Activated naive CD4-positive, alpha-beta T cell treated with anti-CD3 and anti-CD28 coated beads, Interleukin-2, amount 10 ng/mL, durations not matched to agents 5 hours and 36 hours (primary cell): ENCODE data around the gene WARS2. TPM values are rescaled to one million over a fixed set of nuclear protein-coding genes. Genes with fewer than 3 reads are reported as not detected.

Source experiments
- total RNA-seq, 2 experiments: library from RNA; stranded (reverse); gene quantifications; one replicate each; pipeline ENCODE4 v1.2.3, GENCODE V29; 2021

The WARS2 gene
- 10 to 100 TPM; 10.4 to 11.8 TPM for total RNA-seq

DNA sequence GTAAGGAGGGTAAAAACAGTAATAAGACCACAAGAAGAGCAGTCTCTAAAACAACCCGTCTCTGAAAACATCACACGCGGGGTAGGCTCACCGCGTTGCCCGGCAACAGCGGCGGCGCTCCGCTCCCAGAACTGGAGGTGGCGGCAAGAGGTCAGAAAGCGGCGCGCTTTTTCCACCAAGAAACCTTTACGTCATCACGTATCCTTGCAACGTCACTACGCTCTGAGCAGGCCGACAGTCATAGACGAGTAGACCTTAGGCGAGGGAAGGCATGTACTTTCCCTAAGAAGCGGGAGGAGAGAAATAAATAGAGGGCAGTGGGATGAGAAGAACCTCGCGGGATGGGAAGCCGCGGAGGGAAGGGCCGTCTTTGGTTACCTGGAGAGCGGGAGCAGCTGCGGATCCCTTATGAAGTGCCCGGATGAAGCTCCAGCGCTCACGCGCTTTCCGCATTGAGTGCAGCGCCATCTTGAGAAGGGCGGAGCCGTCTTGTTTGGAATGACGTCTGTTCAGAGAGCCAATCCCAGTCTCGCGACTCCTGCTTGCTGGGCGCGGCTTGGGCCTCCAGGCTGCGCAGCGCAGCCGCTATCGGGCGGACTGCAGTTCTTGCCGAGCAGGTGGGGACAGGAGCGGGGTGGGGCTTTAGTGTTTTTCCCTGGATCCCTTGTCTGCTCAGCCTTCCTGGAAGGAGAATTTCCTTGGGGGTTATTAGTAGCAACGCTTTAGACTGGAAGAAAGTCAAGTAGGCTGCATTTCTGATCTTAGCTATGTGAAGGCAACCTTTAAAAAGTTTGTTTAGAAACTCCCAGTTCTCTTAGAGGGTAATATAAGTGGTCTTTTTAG lies at the start of gene WARS2:
WARS2 (minus strand) TSS at position 477 of the 843 bp plus-strand sequence; CDS start at position 468, 9 bp downstream.

DNA sequence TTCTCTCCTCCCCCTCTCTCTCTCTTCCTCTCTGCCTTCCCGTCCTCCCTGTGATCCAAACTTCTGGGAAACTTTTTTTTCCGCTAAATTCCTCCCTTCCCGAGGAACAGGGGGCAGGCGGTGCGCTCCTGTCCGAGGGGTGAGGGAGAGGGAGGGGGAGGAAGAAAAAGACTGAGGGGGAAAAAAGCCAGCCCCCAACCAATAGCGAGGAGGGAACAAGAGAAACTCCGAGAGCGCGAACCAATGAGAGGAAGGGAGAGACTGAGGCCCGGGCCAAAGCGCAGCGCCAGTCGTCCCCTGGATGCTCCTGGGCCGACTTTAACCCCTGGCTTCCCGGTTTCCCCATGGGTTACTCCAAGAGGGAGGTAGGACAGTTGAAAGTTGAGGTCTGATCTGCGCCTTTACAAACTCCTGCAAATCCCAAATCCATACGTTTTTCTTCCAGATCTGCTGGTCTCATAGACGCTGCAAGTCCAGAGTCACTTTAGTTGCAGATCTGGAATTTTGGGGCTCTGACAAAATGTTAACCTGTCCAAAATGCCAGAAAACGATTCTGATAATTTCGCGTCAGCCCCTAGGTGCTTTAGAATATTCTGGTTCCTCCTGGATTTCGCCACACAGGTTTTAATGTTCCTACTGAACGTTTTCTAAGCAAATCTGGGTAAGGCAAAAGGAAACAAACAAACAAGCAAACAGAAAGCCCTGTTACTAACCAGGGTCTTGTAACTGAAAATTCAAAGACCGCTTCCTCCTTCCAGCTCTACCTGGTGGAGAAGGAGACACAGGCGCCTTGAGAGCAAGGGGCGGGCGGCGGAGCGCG lies 152.1 kb downstream of the WARS2 start, which contains the start of gene TBX15:
TBX15 (minus strand) TSS at position 158 of the 820 bp plus-strand sequence. CDS start 548 bp downstream, outside the sequence.

Other genes with a start within 250 kb of the WARS2 start
- gene TBX15, start 152.3 kb downstream of the WARS2 start, total RNA-seq: not detected
- not detected for gene HAO2, start 228.1 kb upstream of the WARS2 start, total RNA-seq